Melanocyte of skin (primary cell): ENCODE data around the gene BTBD1. TPM values are rescaled to one million over a fixed set of nuclear protein-coding genes. Genes with fewer than 3 reads are reported as not detected.

Source experiments
- small RNA-seq, 2 donors: library from RNA; depleted of rRNA; stranded (forward); fragments of <200 nt; gene quantifications; one replicate each; pipeline ENCODE3, GENCODE V24; 2012
- total RNA-seq, 2 donors: library from RNA; depleted of rRNA; stranded (reverse); fragments of >200 nt; gene quantifications; 2 replicates each; pipeline ENCODE4 v1.2.3, GENCODE V29; 2012

BTBD1 gene
- total RNA-seq = 100 to 1,000 TPM in 1 of 2 donors, 10 to 100 TPM in 1; 88.1 to 117 TPM

DNA sequence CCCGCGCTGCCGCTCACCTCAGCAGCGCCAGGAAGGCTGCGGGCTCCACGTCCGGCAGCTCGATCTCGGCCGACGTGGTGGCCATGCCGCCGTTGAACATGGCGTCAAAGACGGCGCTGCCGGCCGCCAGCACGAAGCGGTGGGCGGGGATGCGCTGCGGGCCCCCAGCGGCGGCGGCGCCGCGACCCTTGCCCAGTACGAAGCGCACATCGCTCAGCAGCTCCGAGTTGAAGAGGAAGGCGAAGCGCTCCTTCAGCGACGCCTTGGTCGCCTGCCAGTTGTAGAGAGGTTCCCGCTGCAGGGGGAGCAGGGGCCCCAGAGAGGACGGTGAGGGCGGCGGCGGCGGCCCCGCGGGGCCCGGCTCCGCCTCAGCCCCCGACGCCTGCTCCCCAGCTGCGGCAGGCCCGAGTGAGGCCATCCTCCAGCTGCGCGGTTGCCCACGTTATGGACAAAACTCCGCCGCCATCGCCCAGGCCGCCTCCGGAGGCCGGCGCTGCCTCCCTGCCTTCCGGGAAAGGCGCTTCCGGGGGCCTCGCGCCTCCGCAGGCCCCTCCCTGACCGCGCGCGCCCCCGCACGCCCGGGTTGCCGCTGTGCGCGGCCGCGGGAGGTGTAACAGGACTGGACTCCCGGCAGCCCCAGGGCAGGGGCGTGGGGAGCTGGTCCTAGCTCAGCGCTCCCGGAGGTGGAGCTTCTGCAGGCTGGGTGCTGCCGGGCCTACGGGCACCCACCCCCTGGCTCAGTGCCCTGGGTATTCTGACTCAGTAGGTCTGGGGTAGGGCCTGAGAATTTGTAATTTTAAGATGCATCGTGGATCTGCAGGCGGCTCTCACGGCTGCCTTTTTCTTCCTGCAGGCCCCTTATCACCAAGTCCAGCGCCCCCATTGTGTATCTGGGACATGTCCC lies at the start of gene BTBD1:
Gene BTBD1 (minus strand): TSS at position 519 of the 904 bp plus-strand sequence. CDS start 101 bp downstream, at position 418.

DNA sequence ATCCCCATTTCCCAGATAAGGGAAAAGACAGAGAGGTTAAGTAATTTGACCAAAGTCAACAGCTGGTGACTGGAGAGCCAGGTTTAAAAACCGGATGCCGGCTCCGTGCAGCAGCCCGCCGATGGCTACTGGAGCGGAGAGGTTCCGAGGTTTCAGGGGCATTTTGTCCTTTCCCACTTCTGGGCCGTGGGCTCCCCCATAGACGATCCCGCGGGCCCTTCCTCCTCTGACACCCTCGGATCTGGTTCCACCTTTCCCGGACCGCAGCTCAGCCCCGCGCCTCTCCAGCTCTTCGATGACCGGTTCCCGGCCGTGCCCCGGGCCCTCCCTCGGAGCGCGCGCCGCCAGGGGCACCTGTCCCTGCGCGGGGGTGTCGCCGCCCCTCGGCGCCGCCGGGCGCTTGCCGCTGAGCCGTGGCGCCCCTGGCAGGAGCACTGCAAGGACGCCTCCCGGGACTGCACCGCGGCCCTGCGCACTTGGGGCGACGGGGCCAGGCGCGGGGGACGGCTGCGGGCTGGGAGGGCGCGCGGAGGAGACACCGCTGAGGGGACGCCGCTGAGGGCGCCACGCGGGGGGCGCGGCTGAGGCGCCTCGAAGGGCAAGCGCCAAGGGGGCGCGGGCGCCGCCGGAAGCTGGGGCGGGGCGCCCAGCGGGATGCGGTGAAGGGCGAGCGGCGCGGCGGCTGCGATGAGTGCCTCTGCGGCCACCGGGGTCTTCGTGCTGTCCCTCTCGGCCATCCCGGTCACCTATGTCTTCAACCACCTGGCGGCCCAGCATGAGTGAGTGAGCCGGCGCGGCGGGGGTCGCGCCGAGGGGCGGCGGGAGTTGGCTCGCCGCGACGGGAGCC lies 40.2 kb upstream of the BTBD1 start, which contains the start of gene TM6SF1:
Gene TM6SF1 (plus strand): TSS at position 652 of the 847 bp plus-strand sequence. CDS start 36 bp downstream, at position 688.

DNA sequence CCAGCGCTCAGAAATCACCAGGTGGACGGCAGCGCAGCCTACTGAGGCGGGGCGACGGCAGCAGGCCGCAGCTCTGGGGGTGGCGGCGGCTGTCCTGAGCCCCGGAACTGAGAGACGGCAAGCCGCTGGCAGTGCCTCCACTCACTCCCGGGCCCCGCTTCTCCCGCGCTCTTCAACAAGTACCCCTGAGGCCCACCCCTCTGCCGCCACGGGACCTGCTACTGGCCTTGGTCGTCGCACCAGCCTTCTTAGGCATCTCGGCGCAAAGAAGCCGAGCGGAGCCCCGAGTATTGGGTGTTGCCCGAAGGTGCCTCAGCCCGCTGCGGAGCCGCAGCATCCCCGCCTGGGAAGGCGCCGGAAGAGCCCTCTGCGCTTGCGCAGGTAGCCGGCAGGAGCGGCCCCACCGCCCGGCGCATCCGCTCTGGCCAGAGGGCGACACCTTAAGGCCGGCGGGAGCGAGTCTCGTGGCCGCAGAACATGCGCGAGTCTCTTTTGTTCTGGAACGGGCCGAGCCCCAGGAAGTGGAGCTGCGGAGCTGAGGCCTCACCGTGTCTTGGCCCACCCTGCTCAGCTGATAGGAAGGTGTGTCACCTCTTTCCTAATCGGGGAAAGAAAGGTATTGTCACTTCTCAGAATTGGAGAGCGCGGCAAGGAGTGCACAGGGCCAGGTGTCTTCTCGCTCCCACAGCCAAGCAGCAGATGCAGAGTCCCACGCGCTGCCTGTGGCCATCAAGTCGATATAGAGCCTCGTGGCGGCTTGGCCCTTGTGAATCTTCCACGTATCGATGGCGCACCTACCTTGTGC lies 55.6 kb downstream of the BTBD1 start, which contains the start of gene C15orf40:
Gene C15orf40 (minus strand): TSS at position 369 of the 805 bp plus-strand sequence. CDS start 32 bp downstream, at position 337.

DNA sequence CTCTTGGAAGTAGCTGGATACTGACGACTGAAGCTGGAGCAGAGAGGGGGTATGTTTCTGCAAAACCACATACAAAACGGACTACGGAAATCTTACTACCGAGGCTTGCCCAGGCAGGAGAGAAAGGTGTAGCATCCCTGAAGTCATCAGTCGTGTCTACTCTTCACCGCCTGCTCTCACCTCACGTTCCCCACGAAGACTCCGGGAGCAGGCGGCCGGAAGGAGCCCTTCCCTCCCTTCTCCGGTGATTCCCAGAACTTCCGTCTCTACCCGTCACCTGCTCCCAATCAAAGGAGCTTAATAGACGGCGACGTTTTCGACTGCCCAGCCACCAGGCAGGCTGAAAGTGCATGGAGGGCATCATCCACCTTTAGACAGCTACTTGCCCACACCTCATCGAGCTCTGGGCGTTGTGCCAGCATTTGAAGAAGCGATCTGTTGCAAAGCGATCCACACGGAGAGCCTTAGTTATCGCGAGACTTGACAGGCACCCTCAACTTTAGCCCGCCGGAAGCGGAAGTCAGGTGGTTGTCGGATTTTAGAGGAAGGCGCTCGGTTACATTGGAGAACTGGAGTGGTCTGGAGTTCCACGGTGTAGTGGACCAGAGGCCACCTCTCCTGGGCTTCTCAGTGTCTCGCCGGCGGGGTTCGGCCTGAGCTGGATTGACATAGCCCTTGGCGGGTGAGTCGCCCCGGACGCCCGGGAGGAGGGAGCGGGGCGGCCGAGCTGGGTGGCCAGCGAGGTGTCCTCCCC lies 81.2 kb downstream of the BTBD1 start, which contains the start of gene RAMAC:
Gene RAMAC (plus strand): TSS at position 523 of the 754 bp plus-strand sequence. CDS start 2,809 bp downstream, outside the sequence.

Small RNA genes within 50 kb of the gene (small RNA-seq; reads per million reads assigned to genes)
- 0 to 0.35 reads per million in 2 donors for gene MIR4515

Other genes with a start within 250 kb of the BTBD1 start
- 1 to 10 TPM; 5.0 to 9.3 TPM for gene HOMER2, start 114.5 kb downstream of the BTBD1 start, total RNA-seq
- 10 to 100 TPM; 27.5 to 41.6 TPM for gene RAMAC, start 81.0 kb downstream of the BTBD1 start, total RNA-seq
- 10 to 100 TPM; 12.3 to 14.1 TPM for gene C15orf40, start 55.6 kb downstream of the BTBD1 start, total RNA-seq
- under 1 TPM in 1 of 2 donors, not detected in 1; 0.33 TPM for gene TM6SF1, start 40.4 kb upstream of the BTBD1 start, total RNA-seq
- 10 to 100 TPM; 20.0 to 27.5 TPM for gene HDGFL3, start 140.6 kb upstream of the BTBD1 start, total RNA-seq
- gene BNC1, start 217.4 kb upstream of the BTBD1 start, total RNA-seq = 1 to 10 TPM; 1.4 to 2.0 TPM